Natural killer cell (primary cell): Measurements from ENCODE around the gene HCRTR2. TPM values are rescaled to one million over a fixed set of nuclear protein-coding genes. Genes with fewer than 3 reads are reported as not detected.
"Not testable (repeated sequence)": the region's sequence is repeated elsewhere in the genome, so short reads cannot be mapped to it uniquely, and the experiment has no call there.

Experiments used
- ATAC-seq, 3 donors: fragments of 150-1000 bp in 2 of 3; fragments of 200-7000 bp in 1 of 3; cut with Tn5 transposase; 1 replicate in 1 of 3; 2 replicates in 2 of 3; pipeline ENCODE4 v1.10.0; 2021; ENCODE audit warnings: mild to moderate bottlenecking in 2 of 3, moderate library complexity in 2 of 3
- DNase-seq, 2 donors: peaks; one replicate each; pipeline versions ENCODE4 v3.0.0 to v3.0.0-alpha.2; 2013 to 2021; ENCODE audit warnings: mixed read lengths in 1 of 2
- H3K27ac ChIP-seq: one replicate; pipeline ENCODE4 v1.5.1; 2013; ENCODE audit warnings: mild to moderate bottlenecking, low read length
- H3K27me3 ChIP-seq: one replicate; pipeline ENCODE4 v1.6.1; 2013; ENCODE audit warnings: low read length; ENCODE audit not compliant: control insufficient read depth, insufficient read depth
- H3K36me3 ChIP-seq: one replicate; pipeline ENCODE4 v1.6.1; 2013; ENCODE audit warnings: low read length; ENCODE audit not compliant: control insufficient read depth, insufficient read depth
- H3K4me1 ChIP-seq: one replicate; pipeline ENCODE4 v1.6.1; 2013; ENCODE audit warnings: low read length; ENCODE audit not compliant: control insufficient read depth, insufficient read depth
- H3K4me3 ChIP-seq: one replicate; pipeline ENCODE4 v1.5.1; 2013; ENCODE audit warnings: low read length
- H3K9me3 ChIP-seq: one replicate; pipeline ENCODE4 v1.6.1; 2013; ENCODE audit warnings: low read length; ENCODE audit not compliant: control insufficient read depth, insufficient read depth
- H3K27ac Mint-ChIP-seq, 2 donors: one replicate each; pipeline ENCODE4 v1.8.0; 2022; ENCODE audit warnings: mild to moderate bottlenecking in 2 of 2, mixed read lengths in 2 of 2, moderate library complexity in 1 of 2
- H3K27me3 Mint-ChIP-seq, 2 donors: one replicate each; pipeline ENCODE4 v1.8.0; 2022; ENCODE audit warnings: low read depth in 2 of 2, mixed read lengths in 2 of 2
- H3K36me3 Mint-ChIP-seq: one replicate; pipeline ENCODE4 v1.8.0; 2022; ENCODE audit warnings: mixed read lengths
- H3K4me1 Mint-ChIP-seq, 2 donors: one replicate each; pipeline ENCODE4 v1.8.0; 2022; ENCODE audit warnings: mixed read lengths in 2 of 2
- H3K4me3 Mint-ChIP-seq: one replicate; pipeline ENCODE4 v1.8.0; 2022; ENCODE audit warnings: mild to moderate bottlenecking, moderate library complexity, mixed read lengths
- H3K9me3 Mint-ChIP-seq, 2 donors: one replicate each; pipeline ENCODE4 v1.8.0; 2022; ENCODE audit warnings: mixed read lengths in 2 of 2
- CTCF ChIP-seq: fragments of 200-600 bp; IDR thresholded peaks from one replicate; pipeline ENCODE4 v1.8.0; 2022; ENCODE audit warnings: antibody characterized with exemption
- WGBS: methylation state at CpG from one replicate; pipeline ENCODE4 v1.1.7; 2013; ENCODE audit warnings: missing lambda C conversion rate; ENCODE audit not compliant: insufficient coverage; 5-methylcytosine and 5-hydroxymethylcytosine counted together
- intact Hi-C: fragments of 100-400 bp; cut with micrococcal nuclease; formaldehyde crosslinking; loops from one replicate; pipeline ENCODE4 v1.14.2; 2022
- total RNA-seq, 4 donors: library from RNA; stranded (reverse); fragments of 120-200 nt in 1 of 4; gene quantifications; one replicate each; pipeline versions ENCODE4 v1.2.3 to v1.2.4, GENCODE V29; 2013 to 2022

HCRTR2 gene
- total RNA-seq, 3 donors from 2014 or later (not counting 1 experiment from before 2014, with no cell fraction given), result not detected

GRCh38 chr6:55153284-55153683 is 21.0 kb upstream of the HCRTR2 start:
- H3K27me3 Mint-ChIP-seq, result no peaks in the 10 kb centered on the region
- ATAC-seq (no peak), DNase-seq (no peak)
- H3K4me3 ChIP-seq, result no peak overlapping the region
- no peak overlapping the region for H3K4me3 Mint-ChIP-seq
- H3K27ac ChIP-seq, result no peak overlapping the region
- H3K9me3 ChIP-seq, result peaks cover 2% of the 10 kb centered on the region
- no peaks in the 10 kb centered on the region for H3K36me3 Mint-ChIP-seq
- no peaks in the 10 kb centered on the region for H3K4me1 Mint-ChIP-seq
- no peak for TF ChIP-seq CTCF
- no peaks in the 10 kb centered on the region for H3K36me3 ChIP-seq
- H3K9me3 Mint-ChIP-seq, result peaks cover 9 to 10% of the 10 kb centered on the region in 2 donors
- H3K27ac Mint-ChIP-seq, result no peak overlapping the region
- no peaks in the 10 kb centered on the region for H3K4me1 ChIP-seq
- WGBS, result no CpG with 5 or more reads among the region's 1 CpG
- no peaks in the 10 kb centered on the region for H3K27me3 ChIP-seq
- intact Hi-C loops, result no loop called here

- ATAC-seq, intact Hi-C loops: not testable (repeated sequence)
Measured at GRCh38 chr6:55158784-55159183, 15.5 kb upstream of the HCRTR2 start.

GRCh38 chr6:55167860-55168259 is 6.5 kb upstream of the HCRTR2 start:
- intact Hi-C loops, result no loop called here
- 100% methylated on average over 1 of the region's 1 CpG for WGBS
- H3K4me1 Mint-ChIP-seq, result no peaks in the 10 kb centered on the region
- Histone ChIP-seq H3K27ac (no peak overlapping the region), H3K9me3 (no peaks in the 10 kb centered on the region), H3K27me3 (no peaks in the 10 kb centered on the region), H3K4me1 (no peaks in the 10 kb centered on the region), H3K4me3 (no peak overlapping the region), H3K36me3 (no peaks in the 10 kb centered on the region)
- peaks cover 0 to 2% of the 10 kb centered on the region in 2 donors for H3K27me3 Mint-ChIP-seq
- H3K27ac Mint-ChIP-seq, result no peak overlapping the region
- ATAC-seq, result no peak
- no peaks in the 10 kb centered on the region for H3K36me3 Mint-ChIP-seq
- no peak for DNase-seq
- H3K4me3 Mint-ChIP-seq, result no peak overlapping the region
- TF ChIP-seq CTCF, result no peak
- H3K9me3 Mint-ChIP-seq, result peaks cover 0 to 4% of the 10 kb centered on the region in 2 donors

More at GRCh38 chr6:55158784-55159183, 15.5 kb upstream of the HCRTR2 start:
- H3K9me3 Mint-ChIP-seq, result peaks cover 12 to 13% of the 10 kb centered on the region in 2 donors
- not testable (repeated sequence) for H3K36me3 Mint-ChIP-seq, H3K27me3 Mint-ChIP-seq, H3K36me3 ChIP-seq, H3K27ac ChIP-seq, DNase-seq, H3K27me3 ChIP-seq, H3K4me1 ChIP-seq, H3K4me3 Mint-ChIP-seq, H3K4me3 ChIP-seq, H3K27ac Mint-ChIP-seq, H3K4me1 Mint-ChIP-seq, H3K9me3 ChIP-seq
- WGBS, result 88% methylated on average over 9 of the region's 9 CpGs

GRCh38 chr6:55175078-55176049 is 1.0 kb downstream of the HCRTR2 start:
- Mint-ChIP-seq H3K36me3 (no peaks in the 10 kb centered on the region), H3K4me1 (peaks cover 0 to 4% of the 10 kb centered on the region in 2 donors), H3K27ac (no peak overlapping the region), H3K9me3 (peaks cover 2 to 4% of the 10 kb centered on the region in 2 donors), H3K4me3 (no peak overlapping the region), H3K27me3 (peaks cover 13 to 27% of the 10 kb centered on the region in 2 donors)
- no peak overlapping the region for H3K4me3 ChIP-seq
- peaks cover 6% of the 10 kb centered on the region for H3K27me3 ChIP-seq
- WGBS, result 30% methylated on average over 8 of the region's 11 CpGs
- no peak for TF ChIP-seq CTCF
- DNase-seq (no peak), ATAC-seq (no peak)
- H3K9me3 ChIP-seq, result peaks cover 4% of the 10 kb centered on the region
- intact Hi-C loops, result no loop called here
- no peaks in the 10 kb centered on the region for H3K36me3 ChIP-seq
- no peaks in the 10 kb centered on the region for H3K4me1 ChIP-seq
- H3K27ac ChIP-seq, result no peak overlapping the region
